Measurements from ENCODE around the gene RET.

DNA sequence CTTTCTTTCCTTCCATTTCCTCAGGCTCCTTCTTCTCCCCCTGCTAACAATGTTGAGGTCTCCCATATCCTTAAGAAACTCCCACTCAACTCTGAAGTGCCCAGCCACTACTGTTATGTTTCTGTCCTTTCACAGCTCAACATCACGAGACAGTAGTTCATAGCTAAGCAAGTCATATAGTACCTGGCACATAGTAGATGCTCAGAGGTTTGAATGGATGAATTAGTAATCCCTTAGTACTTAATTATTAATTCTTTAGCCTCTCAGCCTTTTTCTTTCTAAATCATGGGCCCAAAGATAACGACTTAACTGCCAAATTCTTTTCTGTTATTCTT, 84.0 kb downstream of the RET start:
- no peak for TF ChIP-seq KDM5A (IDR thresholded peaks at IDR 0.05; ENCODE audit: low read length)
- TF ChIP-seq, protein P1, sequence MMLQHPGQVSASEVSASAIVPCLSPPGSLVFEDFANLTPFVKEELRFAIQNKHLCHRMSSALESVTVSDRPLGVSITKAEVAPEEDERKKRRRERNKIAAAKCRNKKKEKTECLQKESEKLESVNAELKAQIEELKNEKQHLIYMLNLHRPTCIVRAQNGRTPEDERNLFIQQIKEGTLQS (IDR thresholded peaks at IDR 0.05; ENCODE audit: insufficient read depth, low read depth, low read length), result no peak
- TF ChIP-seq JUN (IDR thresholded peaks at IDR 0.05; ENCODE audit: low read depth, low read length), result no peak
- TF ChIP-seq TEAD4 (IDR thresholded peaks at IDR 0.05; ENCODE audit: low read depth, low read length), result no peak
- TF ChIP-seq RXRA (IDR thresholded peaks at IDR 0.05; ENCODE audit: insufficient read depth, low read depth, low read length), result no peak
- TF ChIP-seq TAF1 (IDR thresholded peaks at IDR 0.05; ENCODE audit: low read depth, low read length), result no peak
- no peak for TF ChIP-seq POLR2A (IDR thresholded peaks at IDR 0.05; ENCODE audit: control extremely low read depth in 1 of 2, low read depth in 2 of 2, low read length in 2 of 2)
- TF ChIP-seq, protein P2, sequence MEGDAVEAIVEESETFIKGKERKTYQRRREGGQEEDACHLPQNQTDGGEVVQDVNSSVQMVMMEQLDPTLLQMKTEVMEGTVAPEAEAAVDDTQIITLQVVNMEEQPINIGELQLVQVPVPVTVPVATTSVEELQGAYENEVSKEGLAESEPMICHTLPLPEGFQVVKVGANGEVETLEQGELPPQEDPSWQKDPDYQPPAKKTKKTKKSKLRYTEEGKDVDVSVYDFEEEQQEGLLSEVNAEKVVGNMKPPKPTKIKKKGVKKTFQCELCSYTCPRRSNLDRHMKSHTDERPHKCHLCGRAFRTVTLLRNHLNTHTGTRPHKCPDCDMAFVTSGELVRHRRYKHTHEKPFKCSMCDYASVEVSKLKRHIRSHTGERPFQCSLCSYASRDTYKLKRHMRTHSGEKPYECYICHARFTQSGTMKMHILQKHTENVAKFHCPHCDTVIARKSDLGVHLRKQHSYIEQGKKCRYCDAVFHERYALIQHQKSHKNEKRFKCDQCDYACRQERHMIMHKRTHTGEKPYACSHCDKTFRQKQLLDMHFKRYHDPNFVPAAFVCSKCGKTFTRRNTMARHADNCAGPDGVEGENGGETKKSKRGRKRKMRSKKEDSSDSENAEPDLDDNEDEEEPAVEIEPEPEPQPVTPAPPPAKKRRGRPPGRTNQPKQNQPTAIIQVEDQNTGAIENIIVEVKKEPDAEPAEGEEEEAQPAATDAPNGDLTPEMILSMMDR (IDR thresholded peaks at IDR 0.05; ENCODE audit: control extremely low read depth in 1 of 3, insufficient read depth in 1 of 3, low read depth in 1 of 3, low read length in 3 of 3), result no peak
- TF ChIP-seq YY1 (IDR thresholded peaks at IDR 0.05; ENCODE audit: low read depth, low read length), result no peak
- no peak for TF ChIP-seq FOSL1 (IDR thresholded peaks at IDR 0.05; ENCODE audit: insufficient read depth, low read depth, low read length)
- TF ChIP-seq EZH2 (IDR thresholded peaks at IDR 0.05; ENCODE audit: low read depth, low read length, severe bottlenecking), result no peak
- no peak for TF ChIP-seq NRF1 (IDR thresholded peaks at IDR 0.05; ENCODE audit: low read depth, low read length)

All from H1 (cell line).